Measurements from ENCODE around the gene RPS6KA4.

DNA sequence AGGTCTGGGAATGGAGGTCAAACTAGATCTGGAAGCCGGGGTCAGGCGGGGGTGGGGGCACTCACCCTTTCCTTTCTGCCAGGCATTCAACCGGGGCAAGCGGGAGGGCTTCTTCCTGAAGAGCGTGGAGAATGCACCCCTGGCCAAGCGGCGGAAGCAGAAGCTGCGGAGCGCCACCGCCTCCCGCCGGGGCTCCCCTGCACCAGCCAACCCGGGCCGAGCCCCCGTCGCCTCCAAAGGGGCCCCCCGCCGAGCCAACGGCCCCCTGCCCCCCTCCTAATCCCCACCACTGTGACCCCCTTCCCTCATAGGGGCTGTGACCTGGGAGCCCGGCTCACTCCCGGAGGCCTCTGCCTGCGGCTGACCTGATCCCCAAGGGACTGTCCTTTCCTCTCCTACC, 12.2 kb downstream of the RPS6KA4 start:
- TF ChIP-seq, protein P1, sequence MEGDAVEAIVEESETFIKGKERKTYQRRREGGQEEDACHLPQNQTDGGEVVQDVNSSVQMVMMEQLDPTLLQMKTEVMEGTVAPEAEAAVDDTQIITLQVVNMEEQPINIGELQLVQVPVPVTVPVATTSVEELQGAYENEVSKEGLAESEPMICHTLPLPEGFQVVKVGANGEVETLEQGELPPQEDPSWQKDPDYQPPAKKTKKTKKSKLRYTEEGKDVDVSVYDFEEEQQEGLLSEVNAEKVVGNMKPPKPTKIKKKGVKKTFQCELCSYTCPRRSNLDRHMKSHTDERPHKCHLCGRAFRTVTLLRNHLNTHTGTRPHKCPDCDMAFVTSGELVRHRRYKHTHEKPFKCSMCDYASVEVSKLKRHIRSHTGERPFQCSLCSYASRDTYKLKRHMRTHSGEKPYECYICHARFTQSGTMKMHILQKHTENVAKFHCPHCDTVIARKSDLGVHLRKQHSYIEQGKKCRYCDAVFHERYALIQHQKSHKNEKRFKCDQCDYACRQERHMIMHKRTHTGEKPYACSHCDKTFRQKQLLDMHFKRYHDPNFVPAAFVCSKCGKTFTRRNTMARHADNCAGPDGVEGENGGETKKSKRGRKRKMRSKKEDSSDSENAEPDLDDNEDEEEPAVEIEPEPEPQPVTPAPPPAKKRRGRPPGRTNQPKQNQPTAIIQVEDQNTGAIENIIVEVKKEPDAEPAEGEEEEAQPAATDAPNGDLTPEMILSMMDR (IDR thresholded peaks at IDR 0.05): no peak
- no peak for TF ChIP-seq POLR2AphosphoS5 (IDR thresholded peaks at IDR 0.05)
- no peak for TF ChIP-seq POLR2A (IDR thresholded peaks at IDR 0.05)

Measured in sigmoid colon (tissue), 4 donors.